Fibroblast of skin of right biceps (primary cell): ENCODE data around the gene NMD3.
"Not testable (repeated sequence)": the region's sequence is repeated elsewhere in the genome, so short reads cannot be mapped to it uniquely, and the experiment has no call there.

Source experiments
- DNase-seq: peaks from one replicate; pipeline ENCODE4 v3.0.0-alpha.2; 2013

NMD3 gene

DNA sequence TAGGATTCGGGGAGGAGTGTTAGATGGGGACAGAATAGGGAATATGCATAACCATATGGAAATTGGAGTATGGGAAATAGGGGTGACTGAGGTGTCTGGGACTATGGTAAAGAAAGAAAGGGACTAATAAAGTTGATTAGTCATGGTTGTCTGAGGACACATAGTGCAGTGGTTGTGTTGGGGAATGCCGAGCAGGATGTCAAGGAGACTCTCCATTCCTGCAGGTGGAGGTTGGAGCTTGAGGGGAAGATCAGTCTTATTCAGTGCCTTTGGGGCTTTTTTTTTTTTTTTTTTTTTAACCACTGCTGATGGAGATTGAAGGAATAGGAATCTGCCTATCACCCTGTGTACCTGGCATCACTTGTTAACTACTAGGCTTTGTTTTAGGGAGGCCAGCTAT, 10.8 kb downstream of the NMD3 start:
- no peak for DNase-seq

DNA sequence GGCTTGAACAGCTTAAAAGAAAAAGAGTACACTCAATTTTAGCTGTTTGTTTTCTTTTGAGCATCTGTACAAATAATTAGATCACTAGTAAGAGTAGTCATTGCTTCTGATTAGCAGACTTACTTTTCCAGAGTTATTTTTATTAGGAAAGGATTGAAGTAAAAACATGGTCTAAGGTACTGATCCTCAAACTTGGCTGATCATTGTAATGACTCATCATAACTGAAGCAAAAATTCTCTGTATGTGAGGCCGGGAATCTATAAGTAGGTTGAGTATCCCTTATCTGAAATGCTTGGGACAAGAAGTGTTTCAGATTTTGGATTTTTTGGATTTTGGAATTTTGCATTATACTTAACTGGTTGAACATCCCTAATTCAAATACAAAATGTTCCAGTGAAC, 12.4 kb downstream of the NMD3 start:
- DNase-seq = no peak

DNA sequence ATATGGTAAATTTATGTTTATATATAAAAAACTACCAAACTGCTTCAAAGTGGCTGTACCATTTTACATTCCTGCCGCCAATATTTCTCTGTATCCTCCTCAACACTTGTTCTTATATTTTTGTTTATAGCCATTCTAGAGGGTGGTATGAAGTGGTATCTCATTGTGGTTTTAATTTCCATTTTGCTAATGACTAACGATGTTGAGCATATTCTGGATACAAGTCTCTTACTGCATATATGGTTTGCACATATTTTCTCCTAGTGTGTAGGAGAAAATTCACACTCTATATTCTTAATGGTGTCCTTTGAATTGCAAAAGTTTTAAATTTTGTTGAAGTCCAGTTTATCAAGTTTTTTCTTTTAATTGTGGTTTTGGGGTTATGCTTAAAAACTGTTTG, 15.1 kb downstream of the NMD3 start:
- no peak for DNase-seq

DNA sequence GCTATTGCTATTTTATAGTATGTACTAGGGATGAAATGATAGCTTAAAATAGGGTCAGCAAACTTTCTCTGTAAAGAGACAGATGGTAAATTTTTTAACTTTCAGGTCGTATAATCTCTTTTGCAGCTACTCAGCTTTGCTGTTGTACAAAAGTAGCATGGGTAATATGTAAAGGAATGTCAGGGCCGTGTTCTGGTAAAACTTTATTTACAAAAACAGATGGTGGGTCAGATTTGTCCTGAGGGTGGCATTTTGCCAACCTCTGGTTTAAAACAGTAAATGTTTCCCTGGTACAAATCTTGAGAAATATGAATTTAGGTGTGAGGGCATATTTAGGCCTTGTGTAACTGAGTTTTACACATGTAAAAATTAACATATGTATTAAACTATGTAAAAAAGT, 18.6 kb downstream of the NMD3 start:
- no peak for DNase-seq

DNA sequence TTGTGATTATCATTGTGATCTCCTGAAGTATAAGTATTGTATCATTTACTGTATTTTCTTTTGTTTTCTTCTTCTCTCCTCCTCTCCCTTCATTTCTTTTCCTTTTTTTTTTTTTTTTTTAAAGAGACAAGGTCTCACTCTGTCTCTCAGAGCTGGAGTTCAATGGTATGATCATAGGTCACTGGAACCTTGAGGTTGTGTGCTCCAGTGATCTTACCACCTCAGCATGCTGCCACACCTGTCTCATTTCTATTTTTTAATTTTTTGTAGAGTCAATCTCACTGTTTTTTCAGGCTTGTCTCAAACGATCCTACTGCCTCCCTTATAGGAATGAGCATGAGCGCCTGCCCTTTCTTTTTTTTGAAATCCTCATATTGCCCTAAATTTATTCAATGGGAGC, 23.4 kb downstream of the NMD3 start:
- DNase-seq = no peak

DNA sequence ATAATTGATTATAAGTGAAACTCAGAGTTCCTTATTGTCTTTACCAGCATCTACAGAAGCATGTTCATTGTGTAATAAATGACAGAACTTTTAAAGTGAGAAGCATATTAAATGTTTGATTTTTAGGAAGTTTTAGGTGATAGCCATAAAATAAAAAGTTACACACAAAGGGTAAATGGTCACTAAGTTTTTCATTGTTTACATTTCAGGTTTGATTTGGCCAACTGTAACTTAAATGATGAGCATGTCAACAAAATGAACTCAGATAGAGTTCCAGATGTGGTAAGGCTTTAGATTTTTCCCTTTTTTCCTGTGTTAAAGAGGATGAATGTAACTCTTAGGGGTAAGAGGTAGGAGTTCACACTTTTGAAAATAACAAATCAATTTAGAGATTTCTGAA, 25.9 kb downstream of the NMD3 start:
- no peak for DNase-seq

DNA sequence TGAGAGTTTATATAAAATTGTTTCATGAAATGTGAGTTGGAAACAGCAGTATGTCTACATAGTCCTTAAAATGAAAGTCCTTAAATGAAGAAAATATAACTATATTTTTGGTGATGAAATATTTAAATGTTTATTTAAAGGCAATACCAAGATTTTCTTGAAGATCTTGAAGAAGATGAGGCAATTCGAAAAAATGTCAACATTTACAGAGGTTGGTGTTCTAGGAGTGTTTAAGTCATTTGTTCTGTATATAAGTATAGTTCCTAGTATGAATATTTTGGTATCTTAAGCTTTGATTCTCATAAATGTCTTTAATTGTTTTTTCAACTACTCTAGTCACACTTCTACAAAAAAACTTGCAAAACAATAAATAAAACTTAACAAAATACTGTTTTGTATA, 29.0 kb downstream of the NMD3 start:
- no peak for DNase-seq

DNA sequence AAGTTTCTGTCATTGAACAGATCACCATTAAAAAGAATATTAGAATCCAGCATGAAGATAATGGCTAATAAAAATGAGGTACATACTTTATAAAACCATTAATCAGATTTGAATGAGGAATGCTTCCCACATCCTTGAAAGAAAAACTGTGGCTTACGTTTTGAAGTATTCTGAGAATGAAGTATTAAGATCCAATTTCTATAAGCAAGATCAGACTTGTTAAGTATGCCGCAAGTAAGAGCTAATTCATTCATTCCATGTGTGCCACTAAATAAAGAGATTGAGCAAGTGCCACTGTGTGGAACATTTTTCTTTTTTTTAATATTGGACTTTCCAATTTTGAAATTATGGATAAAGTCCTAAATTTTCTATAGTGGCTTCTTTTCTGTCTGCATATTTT, 30.6 kb downstream of the NMD3 start:
- no peak for DNase-seq

DNA sequence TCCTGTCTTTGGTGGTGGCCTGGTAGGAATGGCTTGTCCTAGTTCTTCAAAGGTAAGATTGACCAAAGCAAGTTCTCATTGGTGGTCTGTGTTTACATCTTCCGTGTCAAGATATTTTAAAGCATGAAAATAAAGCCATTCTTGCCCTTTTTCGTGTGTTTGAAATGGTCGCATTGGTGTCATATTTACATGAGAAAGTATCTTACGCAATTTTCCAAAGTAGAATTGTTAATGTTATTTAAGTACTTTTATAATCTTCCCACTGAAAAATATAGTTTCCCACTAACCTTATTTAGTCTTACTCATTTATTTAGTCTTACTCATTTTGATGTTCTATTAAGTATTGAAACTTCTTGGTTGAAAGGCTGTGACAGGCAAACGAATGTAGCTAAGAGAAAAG, 31.0 kb downstream of the NMD3 start:
- DNase-seq = no peak

DNA sequence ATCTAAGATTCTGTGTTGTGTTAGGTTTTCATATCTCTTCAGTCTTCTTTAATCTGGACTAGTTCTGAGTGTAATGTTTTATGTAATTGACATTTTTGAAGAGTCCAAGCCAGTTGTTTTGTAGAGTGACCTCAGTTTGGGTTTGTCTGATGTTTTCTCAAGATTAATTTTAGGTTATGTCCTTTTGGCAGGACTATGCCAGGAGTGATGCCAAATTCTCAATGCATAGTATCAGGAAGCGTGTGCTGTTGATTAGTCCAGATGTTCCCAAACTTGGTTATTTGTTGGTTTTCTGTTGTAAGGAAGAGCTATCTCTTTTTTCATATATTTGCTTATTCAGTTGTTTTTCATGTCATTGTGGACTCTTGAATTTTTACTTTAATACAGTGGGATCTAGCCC, 32.6 kb downstream of the NMD3 start:
- no peak for DNase-seq

DNA sequence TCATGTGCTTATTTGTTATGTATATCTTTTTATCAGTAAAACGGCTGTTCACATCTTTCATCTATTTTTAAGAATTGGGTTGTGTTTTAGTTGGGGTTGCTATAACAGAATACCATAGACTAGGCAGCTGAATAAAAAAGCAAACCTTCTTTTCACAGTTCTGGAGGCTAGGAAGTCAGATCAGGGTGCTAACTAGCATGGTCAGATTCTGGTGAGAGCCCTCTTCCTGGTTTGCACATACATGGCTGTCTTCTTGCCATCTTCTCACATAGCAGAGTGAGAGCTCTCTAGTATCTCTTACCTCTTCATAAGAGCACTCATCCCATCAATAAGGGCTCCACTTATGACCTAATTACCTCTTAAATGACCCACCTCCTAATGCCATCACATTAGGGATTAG, 33.8 kb downstream of the NMD3 start:
- no peak for DNase-seq

DNA sequence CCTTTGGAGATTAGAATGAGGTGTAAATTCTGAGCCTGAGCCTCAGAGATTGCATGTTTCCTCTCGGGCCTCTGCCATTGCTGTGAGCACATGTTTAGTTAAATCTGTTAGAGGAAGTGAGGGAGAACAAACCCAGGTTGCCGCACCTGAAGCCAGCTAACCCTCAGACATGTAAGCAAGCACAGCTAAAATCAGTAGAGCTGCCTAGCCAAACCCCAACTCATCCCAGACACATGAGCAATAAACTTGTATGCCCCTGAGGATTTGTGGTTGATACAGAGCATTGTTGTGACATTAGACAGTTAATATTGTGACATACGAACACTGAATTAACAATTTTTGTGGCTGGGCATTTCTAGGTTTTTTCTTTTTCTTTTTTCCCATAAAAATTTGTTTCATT, 41.9 kb downstream of the NMD3 start:
- peak; percentile 83 for DNase-seq

DNA sequence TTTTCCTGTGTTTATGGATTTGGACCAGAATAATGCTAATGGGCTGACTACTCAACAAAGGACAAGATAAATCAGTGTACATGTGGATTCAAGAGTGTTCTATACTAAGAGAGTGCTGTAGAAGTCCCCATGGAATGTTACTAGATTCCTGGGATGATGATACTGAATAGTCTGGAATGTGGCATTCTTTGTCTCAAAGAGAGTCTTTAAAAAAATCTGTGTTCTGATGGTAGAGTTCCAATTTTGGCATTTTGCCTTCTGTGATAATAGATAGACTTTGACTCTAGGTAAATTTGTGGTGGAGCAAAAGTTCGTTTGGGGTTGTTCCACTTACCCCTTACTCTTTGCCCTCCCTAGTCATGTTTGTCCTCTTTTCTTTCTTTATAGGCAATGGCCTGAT, 43.7 kb downstream of the NMD3 start:
- peak; percentile 86 for DNase-seq

DNA sequence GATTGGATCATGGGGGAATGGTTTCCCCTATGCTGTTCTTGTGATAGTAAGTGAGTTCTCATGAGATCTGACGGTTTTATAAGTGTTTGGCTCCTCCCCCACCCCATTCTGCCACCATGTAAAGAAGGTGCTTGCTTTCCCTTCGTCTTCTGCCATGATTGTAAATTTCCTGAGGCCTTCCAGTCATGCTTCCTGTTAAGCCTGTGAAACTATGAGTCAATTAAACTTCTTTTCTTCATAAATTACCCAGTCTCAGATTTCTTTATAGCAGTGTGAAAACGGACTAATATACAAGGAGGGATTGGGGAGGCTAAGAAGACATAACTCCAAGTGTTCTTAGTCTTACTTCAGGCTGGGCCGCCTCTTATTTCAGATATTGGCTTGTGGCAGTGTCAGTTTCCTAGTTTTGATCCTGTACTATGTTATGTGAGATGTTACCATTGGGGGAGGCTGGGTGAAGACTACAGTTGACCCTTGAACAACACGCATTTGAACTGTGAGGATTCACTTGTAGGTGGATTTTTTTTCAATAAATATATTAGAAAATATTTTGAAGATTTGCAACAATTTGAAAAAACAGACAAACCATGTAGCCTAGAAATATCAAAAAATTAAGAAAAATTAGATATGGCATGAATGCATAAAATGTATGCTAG, 44.9 kb downstream of the NMD3 start:
- DNase-seq = peak; percentile 21

DNA sequence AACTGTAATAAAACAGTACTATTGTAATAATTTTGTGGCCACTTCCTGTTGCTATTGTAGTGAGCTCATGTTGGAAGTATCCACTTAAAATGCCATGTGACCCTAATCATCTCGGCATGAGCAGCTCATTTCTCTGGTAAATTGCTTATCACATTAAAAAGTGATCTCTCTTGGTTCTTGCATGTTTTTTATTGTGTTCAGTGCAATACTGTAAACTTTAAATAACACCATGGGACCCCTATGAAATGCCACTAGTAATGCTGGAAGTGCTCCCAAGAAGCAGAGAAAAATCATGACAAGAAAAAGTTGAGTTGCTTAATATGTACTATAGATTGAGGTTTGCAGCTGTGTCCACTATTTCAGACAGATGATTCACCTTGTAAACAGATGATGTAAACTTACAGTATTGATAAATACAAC, 45.6 kb downstream of the NMD3 start:
- DNase-seq = peak; percentile 85

DNA sequence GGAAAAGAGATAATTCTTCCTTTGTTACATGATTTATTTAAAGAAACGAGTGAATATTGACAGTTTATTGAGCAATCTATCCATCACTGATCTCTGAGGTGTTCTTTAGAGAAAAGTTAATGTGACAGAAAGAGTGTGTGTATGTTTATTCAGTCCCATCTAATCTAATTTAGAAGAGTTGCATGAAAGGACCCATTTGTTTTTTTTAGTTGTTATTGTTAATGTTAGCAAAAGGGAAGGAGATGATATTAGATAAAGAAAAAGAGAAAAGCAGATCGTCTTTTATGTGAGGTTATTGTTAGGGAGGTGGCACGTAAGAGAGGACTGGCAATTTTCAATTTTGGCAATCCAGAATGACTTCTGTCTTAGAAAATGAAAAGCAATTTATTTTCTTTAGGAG, 46.5 kb downstream of the NMD3 start:
- DNase-seq = no peak

DNA sequence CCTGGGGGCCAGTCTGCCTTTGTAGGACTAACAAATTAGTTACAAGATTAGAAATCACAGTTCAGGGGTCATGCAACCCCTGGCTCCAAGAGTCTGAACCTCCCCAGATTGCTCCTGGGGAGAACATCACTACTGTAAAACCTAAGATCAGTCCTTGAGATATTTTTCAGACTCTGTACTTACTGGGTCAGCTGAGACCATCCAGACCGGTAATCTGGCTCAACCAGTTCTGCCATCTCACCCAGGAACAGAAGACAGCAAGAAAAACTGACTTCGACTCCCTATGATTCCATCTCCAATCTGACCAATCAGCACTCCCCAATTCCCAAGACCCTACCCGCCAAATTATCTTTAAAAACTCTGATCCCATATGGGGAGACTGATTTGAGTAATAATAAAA, 47.5 kb downstream of the NMD3 start:
- no peak for DNase-seq

DNA sequence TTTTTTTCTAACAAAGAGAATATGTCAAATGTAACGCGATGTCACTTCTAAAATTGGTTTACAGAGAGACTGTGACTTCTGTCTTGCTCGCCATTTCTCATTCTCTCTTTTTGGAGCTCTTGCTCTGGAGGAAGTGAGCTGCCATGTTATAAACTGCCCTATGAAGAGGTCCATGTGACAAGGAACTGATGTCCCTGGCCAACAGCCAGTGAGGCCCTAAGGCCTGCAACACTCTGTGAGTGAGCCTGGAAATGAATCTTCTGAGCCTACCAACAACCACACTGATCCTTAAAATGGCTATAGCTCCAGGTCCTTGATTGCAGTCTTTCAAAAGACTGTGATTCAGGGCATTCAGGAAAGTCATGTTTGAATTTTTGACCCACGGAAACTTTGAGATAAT, 49.9 kb downstream of the NMD3 start:
- no peak for DNase-seq

DNA sequence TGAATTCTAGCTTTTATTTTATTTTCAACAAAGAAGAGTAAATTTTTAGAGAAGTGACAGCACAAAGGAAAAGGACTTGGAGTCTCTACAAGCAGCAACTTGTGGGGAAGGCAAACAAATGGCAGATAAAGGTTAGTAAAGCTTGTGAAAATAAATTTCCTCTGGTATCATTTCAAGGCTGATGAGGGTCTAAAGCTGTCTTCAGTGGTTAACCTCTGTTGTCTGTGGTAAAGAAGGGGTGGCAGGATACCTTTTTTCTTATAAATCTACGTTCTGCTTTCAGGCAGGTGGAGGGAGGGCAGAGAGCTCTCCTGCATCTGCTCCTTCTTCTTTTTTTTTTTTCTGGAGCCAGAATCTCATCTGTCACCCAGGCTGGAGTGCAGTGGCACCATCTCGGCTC, 50.5 kb downstream of the NMD3 start:
- DNase-seq = no peak

DNA sequence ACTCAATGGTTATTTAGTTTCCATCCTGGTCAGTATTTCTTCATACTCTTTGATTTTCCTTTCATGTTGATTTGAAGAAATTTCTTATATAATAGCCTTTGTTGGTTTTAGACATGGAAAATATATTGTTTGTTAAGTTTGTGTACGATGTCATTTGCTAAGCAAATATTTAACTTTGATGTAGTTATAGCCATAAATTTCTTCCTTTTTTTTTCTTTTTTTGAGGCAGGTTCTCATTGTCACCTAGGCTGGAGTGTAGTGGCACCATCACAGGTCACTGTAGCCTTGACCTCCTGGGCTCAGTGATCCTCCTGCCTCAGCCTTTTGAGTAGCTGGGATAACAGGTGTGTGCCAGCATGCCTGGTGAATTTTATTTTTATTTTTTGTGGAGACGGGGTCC, 51.4 kb downstream of the NMD3 start:
- no peak for DNase-seq

DNA sequence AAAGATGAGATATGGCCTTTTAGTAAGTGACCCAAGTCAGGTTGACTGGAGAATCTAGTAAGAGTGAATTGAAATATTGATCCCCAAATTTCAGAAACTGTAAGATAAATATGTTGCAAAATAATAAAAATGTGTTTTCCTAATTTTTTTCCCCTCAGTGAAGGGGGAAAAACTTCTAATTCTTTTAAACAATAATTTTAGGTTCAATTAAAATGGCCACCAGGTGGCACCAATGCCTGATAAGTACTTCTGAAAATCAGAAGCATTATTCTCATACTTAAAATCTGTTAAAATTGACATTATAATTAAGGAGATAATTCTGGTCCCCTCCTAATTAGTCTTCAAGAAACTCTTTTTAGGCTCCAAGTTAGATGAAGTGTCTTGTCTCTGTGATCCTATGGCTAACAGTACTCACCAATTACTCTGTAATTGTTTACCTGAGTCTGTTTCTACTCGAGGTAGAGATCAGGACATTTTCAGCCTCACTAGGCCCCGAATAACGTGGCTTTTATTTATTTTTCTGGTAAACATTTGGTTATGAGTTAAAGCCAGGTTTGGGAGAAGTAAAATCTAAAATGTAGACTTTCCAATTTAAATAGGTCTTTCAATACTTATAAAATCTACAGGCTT, 52.6 kb downstream of the NMD3 start:
- peak; percentile 38 for DNase-seq

DNA sequence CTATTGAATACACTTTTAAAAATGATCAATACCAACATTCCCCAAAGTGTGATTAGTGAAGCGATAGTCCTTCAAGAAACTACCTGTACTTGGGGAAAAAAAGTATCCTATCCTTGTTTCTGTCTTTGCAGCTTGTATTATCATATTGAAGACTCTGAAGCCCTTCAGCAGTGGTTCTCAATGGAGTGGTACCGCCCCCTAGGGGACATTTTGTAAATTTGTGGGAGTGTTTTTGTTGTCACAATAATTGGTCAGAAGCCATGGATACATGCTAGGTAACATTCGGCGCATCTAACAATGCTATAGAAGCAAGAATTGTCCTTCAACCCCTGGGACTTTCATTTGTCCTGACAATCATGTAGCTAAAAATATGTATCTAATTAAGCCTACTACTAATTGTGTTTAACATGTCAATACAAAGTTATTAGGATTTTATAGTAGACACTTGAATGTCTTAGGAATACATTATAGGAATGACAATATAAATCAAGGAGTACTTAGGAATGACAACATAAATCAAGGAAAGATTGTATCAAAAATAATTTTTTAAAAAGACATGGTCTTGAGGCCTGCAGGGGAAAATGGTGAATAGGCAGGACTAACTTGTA, 53.7 kb downstream of the NMD3 start:
- DNase-seq = peak; percentile 59

DNA sequence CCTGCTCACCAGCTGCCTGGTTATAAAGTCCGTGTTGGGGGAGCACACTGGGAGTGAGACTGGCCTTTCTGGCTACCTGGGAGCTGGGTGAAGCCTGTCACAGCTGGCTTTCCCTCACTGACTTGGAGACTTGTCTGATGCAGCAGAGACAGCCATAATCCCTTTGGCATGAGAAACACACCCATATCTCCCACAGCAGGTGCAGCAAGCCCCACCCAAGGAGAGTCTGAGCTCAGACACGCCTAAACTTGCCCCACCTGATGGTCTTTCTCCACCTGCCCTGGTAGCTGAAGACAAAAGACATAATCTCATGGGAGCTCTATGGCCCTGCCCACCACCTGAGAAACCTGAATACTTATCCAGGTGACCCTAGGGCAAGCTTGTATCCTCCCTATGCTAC, 54.8 kb downstream of the NMD3 start:
- DNase-seq = no peak

DNA sequence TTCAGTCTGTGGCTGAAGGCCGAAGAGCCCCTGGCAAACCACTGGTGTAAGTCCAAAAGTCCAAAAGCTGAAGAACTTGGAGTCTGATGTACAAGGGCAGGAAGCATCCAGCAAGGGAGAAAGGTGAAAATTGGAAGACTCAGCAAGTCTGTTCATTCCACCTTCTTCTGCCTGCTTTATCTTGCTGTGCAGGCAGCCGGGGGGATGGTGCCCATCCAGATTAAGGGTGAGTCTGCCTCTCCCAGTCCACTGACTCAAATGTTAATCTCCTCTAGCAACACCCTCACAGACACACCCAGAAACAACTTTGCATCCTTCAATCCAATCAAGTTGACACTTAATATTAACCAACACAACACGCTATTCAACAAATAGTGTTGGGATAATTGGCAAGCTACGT, 61.3 kb downstream of the NMD3 start:
- DNase-seq = not testable (repeated sequence)

DNA sequence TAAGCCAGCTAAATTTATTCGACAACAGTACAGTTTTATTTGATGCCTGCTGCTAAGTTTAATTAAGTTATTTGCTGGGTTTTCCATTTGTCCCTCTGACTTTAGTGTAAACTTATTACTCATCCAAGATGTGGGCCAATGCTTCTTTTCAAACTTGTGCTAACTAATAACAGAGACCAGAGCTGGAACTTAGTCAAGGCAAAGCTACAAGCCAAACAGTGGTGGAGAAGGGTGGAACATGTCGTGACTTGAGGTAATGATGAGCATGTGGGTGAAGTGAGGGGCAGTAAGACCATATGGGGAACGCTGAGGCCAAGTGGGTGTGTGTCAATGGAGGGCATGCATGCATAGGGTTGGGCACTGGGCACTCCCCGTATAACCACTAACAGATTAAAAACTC, 63.9 kb downstream of the NMD3 start:
- DNase-seq = no peak
